ENCODE data around the gene BPIFA3. TPM values are rescaled to one million over a fixed set of nuclear protein-coding genes. Genes with fewer than 3 reads are reported as not detected.
A peak's percentile ranks its signal among the peaks of the same experiment; 100 is the strongest.

BPIFA3 gene
- polyA plus RNA-seq, 1 donor from 2014 or later = not detected

DNA sequence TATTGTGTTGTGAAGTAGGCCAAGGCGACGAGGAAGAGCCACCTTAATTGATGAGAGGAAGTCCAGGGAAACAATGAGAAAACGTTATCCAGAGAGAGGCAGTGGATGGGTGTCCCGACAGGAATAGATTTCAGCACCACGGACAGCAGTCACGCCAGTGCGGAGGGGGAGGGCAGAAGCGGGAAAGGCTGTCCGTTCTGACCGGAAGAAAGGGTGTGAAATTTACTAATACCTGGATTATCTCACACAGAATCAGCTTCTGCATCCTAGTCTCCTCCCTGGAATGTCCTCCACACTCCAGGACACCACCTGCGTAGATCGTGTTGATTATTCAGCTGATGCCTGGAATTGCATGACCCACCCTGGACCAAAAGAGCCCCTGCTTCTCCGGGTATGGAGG, 7.4 kb upstream of the BPIFA3 start:
- Histone ChIP-seq H3K79me2 (replicated peaks; ENCODE audit: insufficient read depth, low read length) (no peaks in the 10 kb centered on the region), H3K4me3 (ENCODE audit: low read length) (no peak overlapping the region), H3K27ac (ENCODE audit: low read length) (no peak overlapping the region), H3K9me2 (ENCODE audit: insufficient read depth, low read length) (no peaks in the 10 kb centered on the region), H3F3A (ENCODE audit: insufficient read depth, low read length, poor library complexity, severe bottlenecking) (no peaks in the 10 kb centered on the region), H3K9me3 (ENCODE audit: low read length) (no peaks in the 10 kb centered on the region), H3K36me3 (ENCODE audit: insufficient read depth, low read length) (no peaks in the 10 kb centered on the region), H2AFZ (ENCODE audit: low read depth, low read length) (no peak overlapping the region), H3K9ac (ENCODE audit: low read length) (no peak overlapping the region), H3K4me2 (ENCODE audit: low read length) (no peak overlapping the region), H4K20me1 (ENCODE audit: insufficient read depth) (no peaks in the 10 kb centered on the region), H3K27me3 (ENCODE audit: insufficient read depth, low read depth, low read length) (peaks cover 16% of the 10 kb centered on the region)
- TF ChIP-seq, protein P1, sequence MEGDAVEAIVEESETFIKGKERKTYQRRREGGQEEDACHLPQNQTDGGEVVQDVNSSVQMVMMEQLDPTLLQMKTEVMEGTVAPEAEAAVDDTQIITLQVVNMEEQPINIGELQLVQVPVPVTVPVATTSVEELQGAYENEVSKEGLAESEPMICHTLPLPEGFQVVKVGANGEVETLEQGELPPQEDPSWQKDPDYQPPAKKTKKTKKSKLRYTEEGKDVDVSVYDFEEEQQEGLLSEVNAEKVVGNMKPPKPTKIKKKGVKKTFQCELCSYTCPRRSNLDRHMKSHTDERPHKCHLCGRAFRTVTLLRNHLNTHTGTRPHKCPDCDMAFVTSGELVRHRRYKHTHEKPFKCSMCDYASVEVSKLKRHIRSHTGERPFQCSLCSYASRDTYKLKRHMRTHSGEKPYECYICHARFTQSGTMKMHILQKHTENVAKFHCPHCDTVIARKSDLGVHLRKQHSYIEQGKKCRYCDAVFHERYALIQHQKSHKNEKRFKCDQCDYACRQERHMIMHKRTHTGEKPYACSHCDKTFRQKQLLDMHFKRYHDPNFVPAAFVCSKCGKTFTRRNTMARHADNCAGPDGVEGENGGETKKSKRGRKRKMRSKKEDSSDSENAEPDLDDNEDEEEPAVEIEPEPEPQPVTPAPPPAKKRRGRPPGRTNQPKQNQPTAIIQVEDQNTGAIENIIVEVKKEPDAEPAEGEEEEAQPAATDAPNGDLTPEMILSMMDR (IDR thresholded peaks at IDR 0.05; ENCODE audit: poor library complexity, severe bottlenecking) = no peak
- peak; percentile 87 for TF ChIP-seq REST (IDR thresholded peaks at IDR 0.05; ENCODE audit: borderline replicate concordance)

- Histone ChIP-seq H4K20me1 (ENCODE audit: insufficient read depth) (no peaks in the 10 kb centered on the region), H3K27me3 (ENCODE audit: insufficient read depth, low read depth, low read length) (peaks cover 16% of the 10 kb centered on the region), H3K27ac (ENCODE audit: low read length) (no peak overlapping the region), H3K9ac (ENCODE audit: low read length) (no peak overlapping the region), H3K9me3 (ENCODE audit: low read length) (no peaks in the 10 kb centered on the region), H3K4me2 (ENCODE audit: low read length) (no peak overlapping the region), H2AFZ (ENCODE audit: low read depth, low read length) (no peak overlapping the region), H3K79me2 (replicated peaks; ENCODE audit: insufficient read depth, low read length) (no peaks in the 10 kb centered on the region), H3F3A (ENCODE audit: insufficient read depth, low read length, poor library complexity, severe bottlenecking) (no peaks in the 10 kb centered on the region), H3K4me3 (ENCODE audit: low read length) (no peak overlapping the region), H3K36me3 (ENCODE audit: insufficient read depth, low read length) (no peaks in the 10 kb centered on the region), H3K9me2 (ENCODE audit: insufficient read depth, low read length) (no peaks in the 10 kb centered on the region)
- TF ChIP-seq TAF1 (IDR thresholded peaks at IDR 0.05; ENCODE audit: low read depth) (no peak), EP300 (conservative IDR thresholded peaks at IDR 0.05; ENCODE audit: poor library complexity, severe bottlenecking) (no peak), EZH2 (IDR thresholded peaks at IDR 0.05; ENCODE audit: borderline replicate concordance, insufficient read depth, low read length, poor library complexity, severe bottlenecking) (no peak)
Observed at GRCh38 chr20:33210371-33210770, 6.8 kb upstream of the BPIFA3 start.

DNA sequence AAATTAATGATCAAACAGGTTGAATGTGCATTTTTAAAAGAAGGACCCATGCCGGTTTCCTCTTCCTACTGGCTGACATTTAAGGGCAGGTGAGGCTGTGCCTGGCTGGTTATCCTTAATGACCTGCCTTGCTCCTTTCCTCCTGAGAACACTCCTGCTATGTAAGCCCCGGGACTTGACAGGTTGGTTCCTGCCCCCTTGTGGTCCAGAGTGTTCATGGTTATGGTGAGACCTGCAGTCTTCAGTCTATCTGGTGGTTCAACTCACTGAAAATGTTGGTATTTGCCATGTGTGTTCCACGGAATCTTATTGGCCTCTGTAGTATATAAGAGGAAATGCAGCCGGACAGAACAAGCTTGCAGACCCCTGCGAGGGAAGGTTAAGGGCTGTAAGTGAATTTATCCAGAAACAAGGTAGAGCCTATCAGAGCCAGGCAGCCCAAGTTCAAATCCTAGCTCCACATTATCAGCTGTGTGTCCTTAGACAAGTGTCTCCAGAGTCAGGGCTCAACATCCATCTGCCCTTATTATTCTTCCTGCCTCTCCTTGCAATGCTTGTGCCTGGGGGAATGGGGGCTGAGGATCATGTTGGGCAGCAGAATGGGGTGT, 5.2 kb upstream of the BPIFA3 start:
- Histone ChIP-seq H4K20me1 (ENCODE audit: insufficient read depth) (no peaks in the 10 kb centered on the region), H3K4me2 (ENCODE audit: low read length) (no peak overlapping the region)

More for the DNA sequence above, 5.2 kb upstream of the BPIFA3 start:
- Histone ChIP-seq H3K27ac (ENCODE audit: low read length) (no peak overlapping the region), H3K27me3 (ENCODE audit: insufficient read depth, low read depth, low read length) (peaks cover 16% of the 10 kb centered on the region), H3K4me3 (ENCODE audit: low read length) (no peak overlapping the region), H3K9me2 (ENCODE audit: insufficient read depth, low read length) (no peaks in the 10 kb centered on the region), H3K79me2 (replicated peaks; ENCODE audit: insufficient read depth, low read length) (no peaks in the 10 kb centered on the region), H3K9ac (ENCODE audit: low read length) (no peak overlapping the region), H2AFZ (ENCODE audit: low read depth, low read length) (no peak overlapping the region), H3F3A (ENCODE audit: insufficient read depth, low read length, poor library complexity, severe bottlenecking) (no peaks in the 10 kb centered on the region), H3K36me3 (ENCODE audit: insufficient read depth, low read length) (no peaks in the 10 kb centered on the region), H3K9me3 (ENCODE audit: low read length) (no peaks in the 10 kb centered on the region)
- peak; percentile 61 for TF ChIP-seq SMC3 (conservative IDR thresholded peaks at IDR 0.05; ENCODE audit: poor library complexity)
- TF ChIP-seq EP300 (conservative IDR thresholded peaks at IDR 0.05; ENCODE audit: poor library complexity, severe bottlenecking) = no peak
- no peak for TF ChIP-seq REST (IDR thresholded peaks at IDR 0.05; ENCODE audit: borderline replicate concordance)
- TF ChIP-seq, protein P1 (IDR thresholded peaks at IDR 0.05; ENCODE audit: poor library complexity, severe bottlenecking) = peak; percentile 66
- TF ChIP-seq RAD21 (conservative IDR thresholded peaks at IDR 0.05) = peak; percentile 59
- TF ChIP-seq TAF1 (IDR thresholded peaks at IDR 0.05; ENCODE audit: low read depth) = no peak
- TF ChIP-seq MXI1 (conservative IDR thresholded peaks at IDR 0.05; ENCODE audit: poor library complexity, severe bottlenecking) = no peak
